SK-N-SH (cell line): ENCODE measurements around the gene NYAP2. TPM values are rescaled to one million over a fixed set of nuclear protein-coding genes. Genes with fewer than 3 reads are reported as not detected.

Experiments used
- CTCF ChIA-PET: fragments of 300-600, 350-600 bp; formaldehyde crosslinking; extraction: SDS; loops from one replicate; lab custom pipeline; 2021; lab: Yijun Ruan, JAX
- POLR2A ChIA-PET: fragments of 350-600 bp; sonication (Branson Sonifier 250); formaldehyde crosslinking; extraction: SDS; loops from one replicate; lab custom pipeline; 2020; ENCODE audit warnings: antibody characterized with exemption, inconsistent platforms; lab: Yijun Ruan, JAX
- DNase-seq: peaks from one replicate; pipeline ENCODE4 v3.0.0; 2012
- H2AFZ ChIP-seq: fragments of 200-600 bp; sonication (generic); 2 replicates; pipeline ENCODE4 v1.8.1; 2016; ENCODE audit warnings: antibody characterized with exemption, mild to moderate bottlenecking, low read depth
- H3F3A ChIP-seq: fragments of 200-600 bp; sonication (generic); replicated peaks from 2 replicates; pipeline ENCODE3; 2016; ENCODE audit warnings: antibody characterized with exemption, mild to moderate bottlenecking; ENCODE audit not compliant: insufficient read depth
- H3K27ac ChIP-seq, 2 experiments: fragments of 200-500 bp in 1 of 2; fragments of 200-600 bp in 1 of 2; sonication (Bioruptor generic) in 1 of 2; sonication (generic), shearing (Covaris generic) in 1 of 2; 2 replicates each; pipeline versions ENCODE4 v1.5.1 to v1.6.1; 2014 to 2016; ENCODE audit warnings: low read depth in 2 of 2, inconsistent platforms in 1 of 2, low read length in 1 of 2, mild to moderate bottlenecking in 1 of 2, mixed read lengths in 1 of 2
- H3K27me3 ChIP-seq: fragments of 200-600 bp; sonication (generic), shearing (Covaris generic); 2 replicates; pipeline ENCODE4 v1.6.1; 2016; ENCODE audit warnings: mixed run types; ENCODE audit not compliant: insufficient read depth
- H3K36me3 ChIP-seq, 2 experiments: fragments of 200-500 bp in 1 of 2; fragments of 200-600 bp in 1 of 2; sonication (Bioruptor generic) in 1 of 2; sonication (generic) in 1 of 2; replicated peaks in 1 of 2; 2 replicates each; pipeline versions ENCODE3 to v1.5.1; 2014 to 2016; ENCODE audit warnings: low read length in 1 of 2, mild to moderate bottlenecking in 1 of 2; ENCODE audit not compliant: insufficient read depth in 2 of 2, control insufficient read depth in 1 of 2
- H3K4me1 ChIP-seq, 2 experiments: fragments of 200-500 bp in 1 of 2; fragments of 200-600 bp in 1 of 2; sonication (Bioruptor generic) in 1 of 2; sonication (generic), shearing (Covaris generic) in 1 of 2; 2 replicates each; pipeline versions ENCODE4 v1.5.1 to v1.6.1; 2014 to 2016; ENCODE audit warnings: low read depth in 1 of 2, low read length in 1 of 2, mixed run types in 1 of 2; ENCODE audit not compliant: insufficient read depth in 2 of 2, control insufficient read depth in 1 of 2
- H3K4me2 ChIP-seq: fragments of 200-600 bp; sonication (generic), shearing (Covaris generic); 2 replicates; pipeline ENCODE4 v1.6.1; 2017; ENCODE audit warnings: mixed run types
- H3K4me3 ChIP-seq, 2 experiments: fragments of 200-500 bp in 1 of 2; fragments of 200-600 bp in 1 of 2; sonication (Bioruptor generic) in 1 of 2; sonication (generic), shearing (Covaris generic) in 1 of 2; 2 replicates each; pipeline versions ENCODE4 v1.5.1 to v1.8.1; 2014 to 2016; ENCODE audit warnings: low read depth in 2 of 2, inconsistent platforms in 1 of 2, low read length in 1 of 2, mild to moderate bottlenecking in 1 of 2, mixed read lengths in 1 of 2, moderate library complexity in 1 of 2
- H3K79me2 ChIP-seq: fragments of 200-600 bp; sonication (generic); 2 replicates; pipeline ENCODE4 v1.8.1; 2017; ENCODE audit warnings: mild to moderate bottlenecking; ENCODE audit not compliant: insufficient read depth
- H3K9ac ChIP-seq: fragments of 200-600 bp; sonication (generic); 2 replicates; pipeline ENCODE4 v1.6.1; 2017; ENCODE audit warnings: mixed run types
- H3K9me2 ChIP-seq: fragments of 200-600 bp; sonication (generic); 2 replicates; pipeline ENCODE4 v1.6.1; 2017; ENCODE audit warnings: mixed run types
- H3K9me3 ChIP-seq: fragments of 200-600 bp; sonication (generic); 2 replicates; pipeline ENCODE4 v1.6.1; 2017; ENCODE audit warnings: mixed run types, mild to moderate bottlenecking, moderate library complexity
- H4K20me1 ChIP-seq: fragments of 200-600 bp; sonication (generic); 2 replicates; pipeline ENCODE4 v1.6.1; 2017; ENCODE audit warnings: mild to moderate bottlenecking, mixed run types; ENCODE audit not compliant: insufficient read depth
- CHD2 ChIP-seq: fragments of 150-350 bp; IDR thresholded peaks from 2 replicates; pipeline ENCODE4 v1.6.1; 2018; ENCODE audit warnings: low read length; ENCODE audit not compliant: partially characterized antibody
- ELF1 ChIP-seq: IDR thresholded peaks from 2 replicates; pipeline ENCODE4 v1.4.0; 2012
- EP300 ChIP-seq, 2 experiments: IDR thresholded peaks; 2 replicates each; pipeline versions ENCODE4 v1.4.0 to v1.6.1; 2012; ENCODE audit warnings: borderline replicate concordance in 1 of 2, low read depth in 1 of 2, low read length in 1 of 2
- FOXM1 ChIP-seq: IDR thresholded peaks from 2 replicates; pipeline ENCODE4 v1.4.0; 2012; ENCODE audit warnings: low read depth, mild to moderate bottlenecking
- GABPA ChIP-seq: IDR thresholded peaks from 2 replicates; pipeline ENCODE4 v1.4.0; 2012; ENCODE audit warnings: low read depth, mild to moderate bottlenecking
- IRF3 ChIP-seq: fragments of 150-350 bp; IDR thresholded peaks from 2 replicates; pipeline ENCODE4 v1.6.1; 2016; ENCODE audit warnings: mild to moderate bottlenecking, low read depth, low read length
- MAX ChIP-seq: IDR thresholded peaks from 2 replicates; pipeline ENCODE4 v1.4.0; 2012; ENCODE audit warnings: low read depth
- NRF1 ChIP-seq: IDR thresholded peaks from 2 replicates; pipeline ENCODE4 v1.6.1; 2012; ENCODE audit warnings: low read depth, mild to moderate bottlenecking, low read length
- POLR2AphosphoS5 ChIP-seq: IDR thresholded peaks from 2 replicates; pipeline ENCODE4 v1.6.1; 2012; ENCODE audit warnings: low read depth, low read length
- RAD21 ChIP-seq: IDR thresholded peaks from 2 replicates; pipeline ENCODE4 v1.6.1; 2012; ENCODE audit warnings: mild to moderate bottlenecking, low read length
- RCOR1 ChIP-seq: fragments of 150-350 bp; IDR thresholded peaks from 2 replicates; pipeline ENCODE4 v1.6.1; 2017; ENCODE audit warnings: antibody characterized with exemption, low read length
- REST ChIP-seq: IDR thresholded peaks from 2 replicates; pipeline ENCODE4 v1.6.1; 2012; ENCODE audit warnings: mild to moderate bottlenecking, low read depth, low read length, moderate library complexity
- RFX5 ChIP-seq: IDR thresholded peaks from 2 replicates; pipeline ENCODE4 v1.6.1; 2012; ENCODE audit warnings: mild to moderate bottlenecking, improper control_type of control experiment, low read length
- RXRA ChIP-seq: IDR thresholded peaks from 2 replicates; pipeline ENCODE4 v1.4.0; 2012; ENCODE audit warnings: low read depth, mild to moderate bottlenecking, borderline replicate concordance
- TEAD4 ChIP-seq: IDR thresholded peaks from 2 replicates; pipeline ENCODE4 v1.4.0; 2012; ENCODE audit warnings: mild to moderate bottlenecking, borderline replicate concordance; ENCODE audit not compliant: insufficient read depth
- USF1 ChIP-seq: IDR thresholded peaks from 2 replicates; pipeline ENCODE4 v1.4.0; 2012; ENCODE audit warnings: low read depth, borderline replicate concordance
- WGBS: methylation state at CpG from one replicate; pipeline ENCODE4 v1.1.6; 2017; ENCODE audit warnings: low lambda C conversion rate; 5-methylcytosine and 5-hydroxymethylcytosine counted together
- polyA plus RNA-seq, 3 experiments: library from polyadenylated mRNA; depleted of rRNA; stranded (reverse); fragments of >200 nt; gene quantifications; 2 replicates each; pipeline ENCODE4 v1.2.3, GENCODE V29; 2012

Gene NYAP2
- polyA plus RNA-seq, 1 of the 3 experiments (the other 2 are of a cell fraction) = not detected

GRCh38 chr2:225452677-225453076 is 53.2 kb downstream of the NYAP2 start:
- Histone ChIP-seq H3K4me3 (no peak overlapping the region), H2AFZ (no peak overlapping the region), H4K20me1 (no peaks in the 10 kb centered on the region), H3F3A (no peaks in the 10 kb centered on the region), H3K9me2 (no peaks in the 10 kb centered on the region), H3K9me3 (no peaks in the 10 kb centered on the region), H3K36me3 (no peaks in the 10 kb centered on the region), H3K79me2 (no peaks in the 10 kb centered on the region), H3K4me2 (no peak overlapping the region), H3K4me1 (no peaks in the 10 kb centered on the region), H3K9ac (no peak overlapping the region), H3K27ac (no peak overlapping the region), H3K27me3 (no peaks in the 10 kb centered on the region)
- POLR2A ChIA-PET = no interaction called here
- DNase-seq = no peak
- 65% methylated on average over 6 of the region's 6 CpGs for WGBS
- CTCF ChIA-PET = interaction anchor here (1.5 kb wide), 1 partner anchor 196 kb away, joined by 3 read pairs; no protein-coding TSS in a partner anchor
- TF ChIP-seq REST (no peak), RAD21 (no peak), GABPA (no peak), NRF1 (no peak), RXRA (no peak), RFX5 (no peak), EP300 (IDR thresholded peaks at IDR 0.05; ENCODE audit: borderline replicate concordance in 1 of 2, low read depth in 1 of 2, low read length in 1 of 2) (no peak), IRF3 (no peak), CHD2 (no peak), POLR2AphosphoS5 (no peak), RCOR1 (no peak), TEAD4 (no peak), USF1 (no peak), ELF1 (no peak), MAX (no peak), FOXM1 (no peak)
